OCI-M1 (cell line): Measurements from ENCODE around the gene TMEM87A.

Experiments
- DNase-seq: peaks from one replicate; lab custom pipeline; 2025; lab: John Stamatoyannopoulos, UW

TMEM87A gene

DNA sequence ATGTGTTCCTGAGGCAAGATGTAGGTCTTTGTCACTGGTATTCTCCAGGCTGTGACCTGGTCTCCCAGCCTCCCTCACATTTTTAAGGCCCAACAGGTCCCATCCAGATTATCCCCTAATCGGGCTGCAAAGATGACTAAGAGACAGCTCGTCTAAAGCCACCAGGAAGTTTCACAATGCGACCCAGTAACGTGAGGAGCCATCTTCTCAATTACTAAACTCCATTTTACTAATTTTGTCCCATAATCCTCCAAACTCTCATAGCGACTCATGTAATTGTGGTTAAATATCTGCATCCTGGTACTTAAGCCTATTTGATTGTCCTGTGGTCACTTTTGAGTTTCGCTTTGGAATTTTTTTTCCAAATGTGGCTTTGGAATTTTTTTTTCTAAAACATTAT lies 108.1 kb downstream of the TMEM87A start:
- no peak for DNase-seq

DNA sequence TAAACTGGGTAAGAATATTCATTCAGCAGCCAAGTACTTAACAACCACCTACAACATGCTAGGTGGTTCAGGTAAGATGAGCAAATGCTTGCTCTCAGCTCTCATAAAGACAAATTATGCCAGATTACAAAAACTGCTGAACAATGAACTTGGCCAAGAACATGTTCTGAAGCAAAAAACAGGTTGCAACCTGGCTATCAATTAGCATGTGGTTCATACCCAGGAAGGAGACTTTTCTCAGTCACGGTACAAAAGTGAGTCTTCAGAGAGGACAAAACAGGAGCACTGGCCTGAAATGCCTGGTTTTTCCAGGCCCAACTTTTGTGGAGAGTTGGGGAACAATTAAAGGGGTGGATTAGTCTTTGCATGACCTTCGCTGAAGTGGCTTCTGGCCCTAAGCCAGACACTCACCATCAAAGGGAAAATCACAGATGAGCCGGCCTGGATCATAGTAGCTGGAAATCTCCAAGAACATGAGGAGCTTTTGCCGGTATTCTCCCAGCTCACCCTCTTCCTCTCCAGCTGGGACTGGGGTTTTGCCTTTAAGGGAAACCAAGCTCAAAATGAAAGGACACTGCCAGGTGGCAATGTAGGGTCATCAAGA lies 109.2 kb downstream of the TMEM87A start:
- no peak for DNase-seq

DNA sequence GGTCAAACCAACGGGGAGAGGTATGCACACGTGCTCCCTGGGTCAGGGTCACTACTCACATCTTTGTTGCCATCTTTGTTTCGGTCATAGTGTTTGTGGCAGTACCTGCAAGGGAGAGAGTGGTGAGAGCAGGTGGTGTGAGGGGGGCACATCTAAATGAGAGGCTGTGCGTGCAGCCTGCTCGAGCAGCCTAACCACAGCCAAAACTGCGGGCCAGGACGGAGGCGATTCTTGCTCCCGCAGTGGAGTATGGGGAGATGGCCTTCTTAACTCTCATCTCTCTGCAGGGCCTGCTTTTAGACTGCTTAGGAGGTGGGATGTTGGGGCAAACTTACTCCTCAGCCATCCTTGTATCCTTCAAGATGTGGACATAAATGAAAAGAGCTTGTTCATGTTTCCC lies 109.9 kb downstream of the TMEM87A start:
- no peak for DNase-seq
